ENCODE data around the gene FAT3.

The FAT3 gene

DNA sequence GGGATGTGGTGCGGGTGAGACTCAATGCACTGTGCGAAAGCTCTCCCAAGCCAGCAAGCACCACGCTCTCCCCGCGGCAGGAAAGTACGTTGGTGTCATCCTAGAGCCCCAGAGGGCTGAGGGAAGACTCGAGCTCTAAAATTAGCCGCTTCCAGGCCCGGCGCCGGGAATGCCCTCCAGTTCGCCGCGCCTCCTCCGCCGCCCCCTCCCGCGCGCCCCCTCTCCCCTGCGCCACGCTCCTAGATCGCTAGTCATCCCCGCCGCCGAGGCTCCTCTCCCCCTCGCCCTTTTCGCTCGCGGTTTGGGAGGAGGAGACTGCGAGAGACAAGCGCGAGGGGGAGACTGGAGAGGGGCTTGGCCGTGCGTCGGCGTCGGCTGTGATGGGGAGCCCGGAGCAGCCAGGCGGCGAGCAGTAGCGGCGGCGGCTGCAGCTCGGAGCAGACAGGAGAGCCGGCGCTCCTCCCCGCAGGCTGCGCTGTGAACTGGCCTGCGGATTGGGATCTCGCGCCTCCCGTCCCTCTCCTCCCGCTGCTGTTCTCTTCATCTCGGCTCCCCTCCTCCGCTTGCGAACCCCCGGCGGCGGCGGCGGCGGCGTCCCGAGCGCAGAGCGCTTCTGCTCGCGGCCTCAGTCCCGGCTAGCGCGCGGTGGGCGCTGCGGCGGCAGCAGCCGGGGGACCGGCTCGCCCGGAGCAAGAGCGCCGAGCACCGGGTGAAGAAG lies at the start of gene FAT3:
Gene FAT3 (plus strand): TSS at position 412 of the 718 bp plus-strand sequence. CDS start 127,295 bp downstream, outside the sequence.
- FAIRE-seq (no peak), DNase-seq (ENCODE audit: insufficient read length, low spot score) (no peak)

DNA sequence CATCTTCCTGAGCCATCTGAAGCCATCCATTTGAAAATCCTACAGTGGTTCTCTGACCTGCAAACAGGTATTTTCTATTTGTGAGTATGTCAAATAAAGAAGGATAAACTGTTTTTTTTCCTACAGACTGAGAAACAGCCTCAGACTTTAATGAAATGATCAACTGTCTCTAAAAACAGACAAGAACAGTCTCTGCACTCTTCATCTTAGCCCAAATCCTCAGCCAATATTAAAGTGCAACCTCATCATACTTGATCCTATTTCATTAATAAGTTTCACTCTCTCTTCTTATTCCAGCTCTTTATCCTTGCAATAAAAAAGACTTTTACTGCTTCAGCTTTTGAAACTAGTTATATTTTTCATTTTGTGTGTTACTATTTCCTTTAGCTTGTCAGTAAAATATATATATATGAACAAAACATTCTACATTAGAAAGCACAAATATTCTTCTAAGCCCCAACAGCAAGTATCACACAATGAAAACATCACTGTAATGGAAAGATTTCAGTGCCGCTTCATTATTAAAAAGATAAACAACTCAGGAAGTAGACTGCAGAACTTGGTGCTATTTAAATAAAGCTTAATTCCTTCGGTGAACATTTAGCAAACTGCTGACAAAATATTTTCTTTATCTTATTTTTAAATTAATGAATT lies 45.5 kb upstream of the FAT3 start:
- DNase-seq (ENCODE audit: insufficient read length, low spot score), result no peak
- FAIRE-seq, result no peak

DNA sequence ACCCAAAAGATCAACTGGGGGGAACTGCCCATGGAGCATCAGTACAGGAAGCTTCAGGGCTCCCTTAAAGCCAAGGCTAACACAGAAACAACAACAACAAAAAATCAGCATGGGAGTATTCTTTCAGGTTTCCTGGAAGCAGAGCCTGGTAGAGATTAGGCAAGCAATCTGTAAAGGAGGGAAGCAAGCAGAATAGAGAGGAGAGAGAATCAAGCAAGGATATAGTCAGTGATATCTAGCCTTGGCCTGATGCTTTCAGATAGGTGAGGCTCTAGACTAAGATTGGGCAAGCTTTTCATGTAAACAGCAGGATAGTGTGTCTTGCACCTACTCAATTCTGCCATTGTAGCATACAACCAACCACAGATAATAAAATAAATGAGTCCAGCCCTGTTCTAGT lies 44.4 kb upstream of the FAT3 start:
- DNase-seq (ENCODE audit: insufficient read length, low spot score) (no peak), FAIRE-seq (no peak)

DNA sequence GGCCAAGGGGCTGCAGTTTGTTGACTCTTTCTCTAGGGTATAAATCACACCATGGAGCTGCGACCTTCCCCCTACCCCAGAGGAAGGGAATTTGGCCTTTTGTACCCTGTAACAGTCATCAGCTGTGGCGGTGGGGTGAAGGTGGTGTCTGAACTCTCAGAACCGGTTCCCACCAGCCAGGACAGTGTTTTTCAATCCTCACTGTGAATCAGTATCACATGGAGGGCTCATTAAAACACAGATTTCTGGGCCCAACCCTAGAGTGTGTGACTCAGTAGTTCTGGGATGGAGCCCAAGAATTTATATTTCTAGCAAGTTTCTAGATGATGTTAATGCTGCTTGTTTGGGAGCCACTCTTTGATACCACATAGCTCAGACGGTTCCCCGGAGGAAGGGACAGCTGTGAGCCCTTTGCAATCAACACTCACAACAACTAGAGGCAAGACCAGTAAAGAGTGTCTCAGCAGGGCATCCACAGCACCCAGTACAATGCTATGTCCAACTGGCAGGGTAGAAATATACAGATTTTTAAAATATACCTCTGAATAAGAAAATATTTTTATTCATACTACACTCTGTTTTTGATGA lies 43.9 kb upstream of the FAT3 start:
- DNase-seq (ENCODE audit: insufficient read length, low spot score), result no peak

DNA sequence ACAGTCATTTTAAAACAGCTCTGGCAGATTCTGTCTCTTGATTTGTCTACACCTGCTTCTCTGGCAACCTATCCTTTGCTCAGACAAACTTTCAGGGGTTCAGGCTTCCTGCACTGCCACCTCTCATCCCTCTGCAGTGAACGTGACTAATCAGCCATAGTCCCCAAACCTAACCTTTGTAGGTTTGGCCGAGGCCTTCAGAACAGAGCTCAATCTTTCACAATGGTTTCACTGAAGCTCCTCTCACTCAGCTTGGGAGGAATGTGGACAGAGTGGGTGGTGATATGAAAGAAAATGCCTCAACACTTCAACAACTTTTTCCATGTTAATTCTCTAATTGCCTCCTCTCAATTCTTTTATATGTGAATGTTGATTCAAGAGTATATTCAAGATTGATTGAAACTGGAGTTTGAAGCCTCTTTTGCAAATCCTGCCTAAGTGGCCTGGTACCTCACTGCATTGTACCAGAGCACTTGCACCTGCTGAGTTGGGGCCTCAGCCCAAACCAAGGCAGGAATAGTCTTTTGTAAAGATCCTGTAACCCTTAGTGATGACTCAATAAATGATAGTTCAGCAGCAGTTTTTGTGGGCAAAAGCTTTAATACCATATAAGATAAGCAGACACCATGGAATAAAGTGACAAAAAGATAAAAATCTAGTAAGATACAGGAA lies 33.9 kb upstream of the FAT3 start:
- DNase-seq (ENCODE audit: insufficient read length, low spot score) (no peak), FAIRE-seq (no peak)

More for the DNA sequence above, 43.9 kb upstream of the FAT3 start:
- no peak for FAIRE-seq

DNA sequence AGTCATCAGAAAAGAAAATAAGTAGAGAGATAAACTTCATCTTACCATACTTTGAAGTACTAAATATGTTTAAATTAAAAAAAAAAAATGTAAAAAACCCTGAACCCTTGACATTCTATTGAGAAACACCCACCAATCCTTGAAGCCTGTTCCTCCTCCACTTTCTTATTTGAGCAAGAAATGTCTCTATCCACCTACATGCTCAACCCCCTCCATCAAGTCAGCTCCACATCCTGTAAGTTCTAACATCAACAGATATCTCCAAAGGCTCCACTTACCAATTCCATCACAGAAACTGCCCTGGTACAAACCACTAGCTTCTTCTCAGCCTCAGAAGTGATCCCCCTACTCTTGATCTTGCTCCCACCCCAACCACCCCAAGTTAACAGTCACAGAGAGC lies 32.5 kb upstream of the FAT3 start:
- no peak for FAIRE-seq

DNA sequence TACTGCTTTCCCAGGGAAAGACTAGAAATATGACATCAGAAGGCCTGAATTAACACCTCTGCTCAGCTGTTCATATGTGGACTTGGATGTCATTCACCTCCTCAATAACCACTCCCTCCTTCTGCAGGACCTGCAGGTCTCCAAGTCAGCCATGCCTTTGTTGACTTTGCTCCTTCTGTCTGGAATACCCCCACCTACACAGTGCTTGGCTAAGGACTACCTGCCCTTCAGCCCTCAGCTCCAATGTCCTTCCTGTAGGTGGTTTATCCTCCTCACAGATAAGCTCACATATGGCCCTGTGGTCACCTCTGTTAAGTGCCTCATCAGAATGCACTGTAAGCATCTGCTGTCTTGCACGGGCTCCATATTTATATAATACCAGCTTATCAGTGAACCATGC lies 26.4 kb upstream of the FAT3 start:
- no peak for DNase-seq (ENCODE audit: insufficient read length, low spot score)
- no peak for FAIRE-seq

More for the DNA sequence above, 32.5 kb upstream of the FAT3 start:
- DNase-seq (ENCODE audit: insufficient read length, low spot score), result no peak

DNA sequence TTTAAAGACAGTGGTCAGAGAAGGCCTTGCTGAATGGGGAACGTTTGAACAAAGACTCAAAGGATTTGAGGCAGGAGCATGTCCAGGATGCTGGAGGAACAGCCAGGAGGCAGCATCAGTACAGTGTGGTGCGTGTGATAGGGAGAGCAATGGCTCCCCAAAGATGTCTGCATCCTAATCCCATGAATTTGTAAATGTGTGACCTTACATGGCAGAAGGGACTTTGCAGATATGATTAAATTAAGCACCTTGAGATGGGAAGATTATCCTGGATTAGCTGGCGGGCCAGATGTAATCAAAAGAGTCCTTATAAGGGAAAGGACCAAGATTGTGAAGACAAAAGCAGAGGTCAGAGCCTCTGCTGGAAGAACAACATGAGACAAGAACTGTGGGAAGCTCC lies 24.6 kb upstream of the FAT3 start:
- DNase-seq (ENCODE audit: insufficient read length, low spot score) (no peak), FAIRE-seq (no peak)

DNA sequence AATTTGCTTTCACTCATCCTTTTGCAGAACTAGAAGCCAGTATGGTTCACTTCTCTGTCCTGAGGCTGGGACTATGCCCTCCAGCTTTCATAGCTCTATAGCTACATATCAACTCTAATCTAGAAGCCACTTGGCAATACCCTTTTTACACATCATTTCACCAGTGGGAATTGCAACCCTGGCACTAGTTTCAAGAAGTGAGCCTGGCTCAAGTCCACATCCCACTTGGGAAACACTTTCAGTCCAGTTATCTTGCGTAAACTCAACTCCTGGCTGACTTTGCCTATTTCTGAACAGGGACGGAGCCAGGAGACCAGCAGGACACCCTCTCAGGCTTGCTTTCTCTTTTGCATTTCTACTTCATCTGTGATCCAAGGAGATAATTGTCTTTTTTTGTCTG lies 19.9 kb upstream of the FAT3 start:
- no peak for DNase-seq (ENCODE audit: insufficient read length, low spot score)
- FAIRE-seq, result no peak

DNA sequence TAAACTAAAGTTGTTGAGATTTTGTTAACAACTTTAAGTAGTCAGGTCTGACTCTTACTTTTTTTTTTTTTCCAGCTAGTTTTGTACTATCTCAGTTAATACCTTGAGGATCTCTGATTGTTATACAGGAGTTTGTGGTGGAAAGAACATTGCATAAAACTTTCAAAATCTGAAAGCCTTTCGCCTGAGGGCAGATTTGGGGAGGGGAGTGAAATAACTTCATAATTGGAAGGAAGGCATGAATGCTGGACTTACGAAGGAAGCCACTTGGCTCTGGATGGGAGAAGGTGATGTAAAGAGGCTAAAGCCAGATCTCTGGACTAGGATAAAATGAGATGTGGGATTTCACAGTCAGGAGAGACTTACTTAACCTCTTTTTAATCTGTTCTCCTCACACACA lies 18.2 kb upstream of the FAT3 start:
- FAIRE-seq (no peak), DNase-seq (ENCODE audit: insufficient read length, low spot score) (no peak)

DNA sequence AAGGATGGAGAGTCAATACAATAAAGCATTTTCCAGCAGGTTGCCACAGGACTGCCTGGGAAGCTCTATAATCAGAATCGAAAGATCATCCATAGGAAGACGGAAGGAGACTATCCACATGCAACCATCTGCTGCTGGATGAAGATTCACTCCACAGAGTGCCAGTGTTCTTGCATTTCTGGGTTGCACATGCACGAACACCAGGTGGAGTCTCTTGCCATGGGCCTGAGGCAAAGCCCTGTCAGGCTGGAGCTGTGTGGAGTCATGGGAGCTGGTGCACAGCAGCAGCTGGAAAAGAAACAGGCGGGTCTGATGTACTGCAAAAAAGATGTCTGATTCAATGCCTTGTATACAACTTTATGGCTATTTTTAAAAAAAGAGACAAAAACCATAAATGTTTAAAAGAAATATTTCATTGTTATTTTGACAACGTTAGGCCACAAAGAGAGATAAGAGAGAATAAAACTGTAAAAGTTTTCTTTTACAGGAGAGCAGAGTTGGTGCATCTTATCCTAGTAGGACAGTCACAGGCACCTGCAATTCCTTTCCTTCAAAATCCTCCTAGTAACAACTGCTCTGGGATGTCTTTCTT lies 12.9 kb upstream of the FAT3 start:
- no peak for DNase-seq (ENCODE audit: insufficient read length, low spot score)
- FAIRE-seq, result no peak

DNA sequence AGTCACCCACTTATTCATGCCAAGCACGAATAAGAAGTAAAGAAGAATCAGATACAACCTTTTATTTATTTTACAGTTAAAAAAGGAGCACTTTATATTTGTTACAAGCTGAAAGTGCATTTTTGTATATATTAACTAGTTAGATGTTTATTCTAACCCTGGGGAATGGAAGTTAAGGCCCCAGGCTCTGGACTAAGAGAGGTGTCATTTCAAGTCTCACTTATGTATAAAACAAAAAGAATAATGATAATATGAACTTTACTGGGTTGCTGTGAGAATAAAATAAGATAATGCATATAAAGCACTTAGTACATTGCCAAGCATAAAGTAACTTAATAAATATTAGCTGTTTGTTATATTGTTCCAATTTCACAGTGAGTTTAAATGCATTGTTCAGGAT lies 12.1 kb upstream of the FAT3 start:
- no peak for DNase-seq (ENCODE audit: insufficient read length, low spot score)
- no peak for FAIRE-seq

DNA sequence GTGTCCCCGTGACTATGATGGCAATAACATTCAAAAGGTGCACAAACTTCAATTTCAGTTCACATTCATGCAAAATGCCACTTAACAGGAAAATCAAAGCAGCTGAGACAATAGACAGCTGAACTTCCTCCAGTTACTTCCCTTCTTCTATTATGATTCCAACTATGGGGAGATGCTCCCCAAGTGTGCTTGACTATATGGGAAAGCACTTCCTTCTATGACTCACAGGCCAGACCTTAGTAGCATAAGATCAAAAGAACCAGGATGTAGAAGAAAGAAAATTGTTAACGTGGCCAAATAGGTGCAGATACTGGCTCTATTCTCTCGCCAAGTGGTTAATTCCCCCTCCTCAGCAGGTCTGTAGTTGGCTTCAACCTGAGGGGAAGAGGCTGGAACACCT lies 7.8 kb upstream of the FAT3 start:
- FAIRE-seq, result no peak
- no peak for DNase-seq (ENCODE audit: insufficient read length, low spot score)

DNA sequence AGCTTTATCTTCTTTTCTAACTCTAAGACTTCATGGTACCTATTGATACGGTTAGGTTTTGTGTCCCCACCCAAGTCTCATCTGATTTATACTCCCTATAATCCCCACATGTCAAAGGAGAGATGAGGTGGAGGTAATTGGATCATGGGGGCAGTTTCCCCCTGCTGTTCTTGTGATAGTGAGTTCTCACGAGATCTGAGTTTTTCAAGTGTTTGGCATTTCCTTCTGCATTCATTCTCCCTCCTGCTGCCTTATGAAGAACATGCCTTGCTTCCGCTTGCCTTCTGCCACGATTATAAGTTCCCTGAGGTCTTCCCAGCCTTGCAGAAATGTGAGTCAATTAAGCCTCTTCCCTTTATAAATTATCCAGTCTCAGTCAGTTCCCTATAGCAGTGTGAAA lies 5.1 kb upstream of the FAT3 start:
- DNase-seq (ENCODE audit: insufficient read length, low spot score) (no peak), FAIRE-seq (no peak)

DNA sequence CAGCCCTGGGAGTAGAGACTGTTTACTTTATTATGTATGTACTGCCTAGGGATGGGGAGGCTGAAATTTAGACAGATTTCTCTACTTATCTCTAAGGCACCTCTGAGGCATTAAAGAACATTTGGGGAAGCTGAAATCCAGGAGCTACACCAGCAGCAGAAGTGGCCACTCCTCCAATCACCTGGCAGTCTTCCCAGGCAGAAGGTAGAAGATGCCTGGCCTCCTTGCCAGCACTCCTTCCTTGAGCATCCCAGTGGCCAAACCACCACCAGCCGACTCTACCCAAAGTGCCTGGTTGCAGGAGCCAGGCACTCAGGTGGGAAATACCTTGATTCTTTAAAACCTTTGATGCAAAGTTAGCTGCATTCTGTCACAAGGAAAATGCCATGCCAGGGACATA lies 1.9 kb upstream of the FAT3 start:
- FAIRE-seq (no peak), DNase-seq (ENCODE audit: insufficient read length, low spot score) (no peak)

DNA sequence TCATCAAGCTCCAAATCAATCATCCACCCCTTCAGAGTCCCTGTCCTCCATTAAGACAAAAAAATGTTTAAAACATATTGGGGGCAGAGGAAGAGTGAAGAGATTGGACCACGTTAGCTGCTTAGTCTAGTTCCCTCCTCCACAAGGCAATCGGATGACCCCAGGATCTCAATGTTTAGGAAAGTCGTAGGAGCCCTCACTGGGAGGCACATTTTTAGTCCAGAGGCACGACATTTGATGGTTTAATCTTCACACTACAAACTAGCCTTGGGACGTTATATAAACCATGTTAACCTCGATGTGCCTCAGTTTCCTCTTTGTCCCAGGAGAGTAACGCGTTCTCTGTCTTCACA lies 588 bp upstream of the FAT3 start:
- DNase-seq (ENCODE audit: insufficient read length, low spot score), result no peak
- no peak for FAIRE-seq

DNA sequence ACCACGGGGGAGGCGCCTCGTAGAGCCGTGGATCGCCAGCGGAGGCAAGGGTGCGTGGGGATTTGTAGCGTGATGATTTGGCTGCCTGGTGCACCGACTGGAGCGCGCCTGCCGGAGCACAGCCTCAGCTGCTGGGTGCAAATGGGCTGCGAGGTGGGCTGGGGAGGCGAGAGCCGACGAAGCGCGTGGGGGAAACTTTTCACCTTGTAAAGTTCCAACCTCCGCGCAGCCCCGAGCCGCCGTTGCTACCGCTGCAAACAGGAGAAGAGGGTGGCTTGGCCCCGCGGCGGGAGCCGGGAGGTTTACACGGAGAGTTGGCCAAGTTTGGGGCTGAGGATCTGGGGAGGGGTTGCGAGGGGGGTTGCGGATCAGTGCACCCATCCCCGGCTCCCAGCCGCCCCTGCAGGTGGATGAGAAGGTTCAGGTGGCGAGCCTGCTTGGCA lies 528 bp downstream of the FAT3 start:
- FAIRE-seq (no peak), DNase-seq (ENCODE audit: insufficient read length, low spot score) (no peak)

DNA sequence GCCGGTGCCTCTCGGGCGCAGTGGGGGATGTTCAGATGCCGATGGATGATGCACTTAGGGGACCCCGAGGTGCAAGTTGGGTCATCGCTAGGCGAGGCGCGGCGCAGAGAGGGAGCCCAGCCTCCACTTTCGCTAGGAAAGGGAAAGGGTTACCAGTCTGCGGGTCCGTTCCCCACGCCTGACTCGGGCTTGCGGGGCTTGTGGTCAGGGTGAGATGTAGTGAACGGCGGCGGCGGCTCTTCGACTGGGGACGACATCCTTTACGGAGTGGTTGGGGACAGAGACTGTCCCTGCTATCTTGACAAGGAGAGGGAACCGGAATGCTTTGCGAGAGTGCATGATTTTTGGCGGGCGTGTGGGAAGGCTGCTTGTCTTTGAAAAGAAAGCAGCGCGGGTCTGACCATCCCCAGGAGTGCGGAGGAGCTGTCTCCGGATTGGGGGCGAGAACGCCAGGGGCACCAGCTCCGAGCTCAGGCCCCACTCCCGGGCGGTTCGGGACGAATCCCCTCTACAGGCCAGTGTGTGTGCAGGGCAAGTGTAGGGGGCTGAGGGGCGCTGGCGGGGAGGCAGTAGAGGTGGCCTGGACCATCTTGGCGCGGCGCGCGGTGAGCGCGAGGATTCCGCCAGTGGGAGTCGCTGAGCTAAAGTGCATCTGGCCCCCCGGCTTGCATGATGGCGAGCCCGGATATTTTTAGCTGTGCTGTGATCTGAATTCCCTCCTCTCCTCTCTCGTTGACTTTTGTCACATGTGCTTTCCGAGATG lies 1.1 kb downstream of the FAT3 start:
- FAIRE-seq (no peak), DNase-seq (ENCODE audit: insufficient read length, low spot score) (no peak)

DNA sequence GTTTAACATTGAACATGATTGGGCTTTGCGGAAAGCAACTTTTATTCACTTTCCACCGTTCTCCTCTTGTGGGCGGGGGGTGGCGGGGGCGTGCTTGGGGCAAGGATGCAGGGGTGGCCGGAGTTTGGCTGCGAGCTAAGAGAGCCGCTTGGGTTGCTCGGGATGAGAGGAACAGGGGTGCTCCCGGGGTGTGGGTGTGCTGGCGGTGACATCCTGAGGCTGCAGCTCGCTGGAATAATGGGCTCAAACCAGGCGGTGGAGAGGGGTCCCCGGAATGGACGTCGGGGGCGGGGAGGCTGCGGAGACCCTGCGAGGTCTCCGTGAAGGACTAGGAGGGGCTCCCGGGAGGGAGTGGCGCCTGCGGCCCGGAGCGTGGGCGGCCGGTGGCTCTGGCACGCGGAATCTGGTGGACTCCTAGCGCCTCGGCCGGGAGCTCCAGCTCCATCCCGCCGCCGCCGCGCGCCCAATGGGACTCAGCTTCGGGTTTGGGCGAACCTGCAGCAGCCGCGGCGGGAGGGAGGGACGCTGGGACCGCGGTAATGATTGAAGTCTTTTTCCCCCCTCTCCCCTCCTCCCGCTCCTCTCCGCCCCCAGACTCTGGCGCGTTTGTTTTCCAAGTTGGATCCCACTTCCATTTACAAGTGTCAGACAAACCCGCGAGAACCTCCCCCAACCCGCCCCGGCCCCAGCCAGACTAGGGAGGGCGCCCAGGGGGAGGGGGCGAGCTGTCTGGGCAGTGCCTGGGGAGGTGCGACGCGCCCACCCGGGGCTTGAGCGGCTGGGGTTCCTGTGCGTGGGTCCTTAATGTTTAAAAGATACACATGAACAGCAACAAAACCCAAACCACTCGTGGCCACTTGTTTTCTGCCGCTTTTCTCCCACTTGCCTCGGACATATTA lies 2.0 kb downstream of the FAT3 start:
- FAIRE-seq, result no peak
- no peak for DNase-seq (ENCODE audit: insufficient read length, low spot score)

Data from GM19239 (cell line).